Measurements from ENCODE around the gene NBAS. TPM values are rescaled to one million over a fixed set of nuclear protein-coding genes. Genes with fewer than 3 reads are reported as not detected.

NBAS gene
- polyA plus RNA-seq, 1 experiment, result 35.6 TPM

- no peak overlapping the region for H3K4me3 ChIP-seq (ENCODE audit: low read depth, low read length)
- CTCF ChIA-PET, result interaction anchor here (1.0 kb wide), 1 partner anchor 19 kb away, joined by 3 read pairs; no protein-coding TSS in a partner anchor
- H3K27me3 ChIP-seq (ENCODE audit: control insufficient read depth, insufficient read depth, low read length), result no peaks in the 10 kb centered on the region
- POLR2A ChIA-PET, result no interaction called here
- H3K36me3 ChIP-seq (ENCODE audit: control insufficient read depth, insufficient read depth, low read length), result peaks cover 4% of the 10 kb centered on the region
- no peak for DNase-seq (ENCODE audit: low read depth)
- no peak for TF ChIP-seq CTCF (IDR thresholded peaks at IDR 0.05; ENCODE audit: insufficient read depth, low read depth, low read length)
These were observed 273.5 kb downstream of the NBAS start for GRCh38 chr2:15287447-15288184.

- H3K36me3 ChIP-seq (ENCODE audit: control insufficient read depth, insufficient read depth, low read length), result peaks cover 3% of the 10 kb centered on the region
- DNase-seq (ENCODE audit: low read depth), result no peak
- ChIA-PET POLR2A (no interaction called here), CTCF (interaction anchor here (0.6 to 1.1 kb wide), 2 partner anchors 12 to 57 kb away, joined by 3 to 5 read pairs; no protein-coding TSS in a partner anchor)
- no peaks in the 10 kb centered on the region for H3K27me3 ChIP-seq (ENCODE audit: control insufficient read depth, insufficient read depth, low read length)
- no peak overlapping the region for H3K4me3 ChIP-seq (ENCODE audit: low read depth, low read length)
- no peak for TF ChIP-seq CTCF (IDR thresholded peaks at IDR 0.05; ENCODE audit: insufficient read depth, low read depth, low read length)
These were observed 276.5 kb downstream of the NBAS start for GRCh38 chr2:15284614-15285013.

- POLR2A ChIA-PET, result no interaction called here
These were observed 279.5 kb downstream of the NBAS start for GRCh38 chr2:15281681-15282080.

GRCh38 chr2:15279201-15279876, 281.8 kb downstream of the NBAS start:
- no peak overlapping the region for H3K4me3 ChIP-seq (ENCODE audit: low read depth, low read length)
- POLR2A ChIA-PET, result no interaction called here
- CTCF ChIA-PET, result no interaction called here
- H3K27me3 ChIP-seq (ENCODE audit: control insufficient read depth, insufficient read depth, low read length), result no peaks in the 10 kb centered on the region
- DNase-seq (ENCODE audit: low read depth), result no peak
- no peak for TF ChIP-seq CTCF (IDR thresholded peaks at IDR 0.05; ENCODE audit: insufficient read depth, low read depth, low read length)
- peaks cover 3% of the 10 kb centered on the region; the same call in 1 of the 2 replicates for H3K36me3 ChIP-seq (ENCODE audit: control insufficient read depth, insufficient read depth, low read length)

More at GRCh38 chr2:15281681-15282080, 279.5 kb downstream of the NBAS start:
- Histone ChIP-seq H3K27me3 (ENCODE audit: control insufficient read depth, insufficient read depth, low read length) (no peaks in the 10 kb centered on the region), H3K36me3 (ENCODE audit: control insufficient read depth, insufficient read depth, low read length) (peaks cover 1% of the 10 kb centered on the region; the same call in 1 of the 2 replicates), H3K4me3 (ENCODE audit: low read depth, low read length) (no peak overlapping the region)
- CTCF ChIA-PET, result no interaction called here
- no peak for DNase-seq (ENCODE audit: low read depth)
- no peak for TF ChIP-seq CTCF (IDR thresholded peaks at IDR 0.05; ENCODE audit: insufficient read depth, low read depth, low read length)

- H3K27me3 ChIP-seq (ENCODE audit: control insufficient read depth, insufficient read depth, low read length), result no peaks in the 10 kb centered on the region
- H3K36me3 ChIP-seq (ENCODE audit: control insufficient read depth, insufficient read depth, low read length), result peaks cover 3% of the 10 kb centered on the region; the same call in 1 of the 2 replicates
- no peak for TF ChIP-seq CTCF (IDR thresholded peaks at IDR 0.05; ENCODE audit: insufficient read depth, low read depth, low read length)
- ChIA-PET CTCF (no interaction called here), POLR2A (no interaction called here)
- H3K4me3 ChIP-seq (ENCODE audit: low read depth, low read length), result no peak overlapping the region
- DNase-seq (ENCODE audit: low read depth), result no peak
These were observed 282.8 kb downstream of the NBAS start for GRCh38 chr2:15278296-15278695.

Measured in BJ (cell line).